Hepatocyte (in vitro differentiated cells): Measurements from ENCODE around the gene CECR2.

Experiments used
- EZH2 ChIP-seq: fragments of 200-600 bp; sonication (generic); IDR thresholded peaks from 2 replicates; pipeline ENCODE4 v1.6.1; 2016; ENCODE audit warnings: antibody characterized with exemption, mild to moderate bottlenecking, borderline replicate concordance
- EZH2phosphoT487 ChIP-seq: fragments of 200-600 bp; sonication (generic); IDR thresholded peaks from one replicate; pipeline ENCODE4 v1.6.1; 2018; ENCODE audit warnings: antibody characterized with exemption, mild to moderate bottlenecking, low read depth, moderate library complexity; ENCODE audit not compliant: unreplicated experiment, severe bottlenecking
- TF ChIP-seq, protein P1 (sequence below): fragments of 200-600 bp; sonication (generic); IDR thresholded peaks from 2 replicates; pipeline ENCODE4 v1.5.1; 2016; ENCODE audit warnings: antibody characterized with exemption, mild to moderate bottlenecking; ENCODE audit not compliant: poor library complexity

GRCh38 chr22:17491090-17491640, 121.9 kb downstream of the CECR2 start:
- TF ChIP-seq, protein P1, sequence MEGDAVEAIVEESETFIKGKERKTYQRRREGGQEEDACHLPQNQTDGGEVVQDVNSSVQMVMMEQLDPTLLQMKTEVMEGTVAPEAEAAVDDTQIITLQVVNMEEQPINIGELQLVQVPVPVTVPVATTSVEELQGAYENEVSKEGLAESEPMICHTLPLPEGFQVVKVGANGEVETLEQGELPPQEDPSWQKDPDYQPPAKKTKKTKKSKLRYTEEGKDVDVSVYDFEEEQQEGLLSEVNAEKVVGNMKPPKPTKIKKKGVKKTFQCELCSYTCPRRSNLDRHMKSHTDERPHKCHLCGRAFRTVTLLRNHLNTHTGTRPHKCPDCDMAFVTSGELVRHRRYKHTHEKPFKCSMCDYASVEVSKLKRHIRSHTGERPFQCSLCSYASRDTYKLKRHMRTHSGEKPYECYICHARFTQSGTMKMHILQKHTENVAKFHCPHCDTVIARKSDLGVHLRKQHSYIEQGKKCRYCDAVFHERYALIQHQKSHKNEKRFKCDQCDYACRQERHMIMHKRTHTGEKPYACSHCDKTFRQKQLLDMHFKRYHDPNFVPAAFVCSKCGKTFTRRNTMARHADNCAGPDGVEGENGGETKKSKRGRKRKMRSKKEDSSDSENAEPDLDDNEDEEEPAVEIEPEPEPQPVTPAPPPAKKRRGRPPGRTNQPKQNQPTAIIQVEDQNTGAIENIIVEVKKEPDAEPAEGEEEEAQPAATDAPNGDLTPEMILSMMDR = no peak
- TF ChIP-seq EZH2 = no peak
- TF ChIP-seq EZH2phosphoT487 = no peak
